RWPE1 (cell line): ENCODE measurements around the gene CLDN6.

Experiments
- CTCF ChIA-PET: fragments of 350-600 bp; sonication (Branson Sonifier 250); formaldehyde crosslinking; extraction: SDS; loops from one replicate; lab custom pipeline; 2021; lab: Yijun Ruan, JAX
- POLR2A ChIA-PET: fragments of 400-600 bp; formaldehyde crosslinking; extraction: SDS; loops from one replicate; lab custom pipeline; 2020; ENCODE audit warnings: antibody characterized with exemption; ENCODE audit not compliant: low non-redundant PET; lab: Yijun Ruan, JAX
- DNase-seq: peaks from one replicate; pipeline ENCODE4 v3.0.0; 2012; ENCODE audit warnings: low spot score
- H3K27ac ChIP-seq: fragments of 450-650 bp; 2 replicates; pipeline ENCODE4 v1.5.1; 2017
- TF ChIP-seq, protein P1 (sequence below): fragments of 450-650 bp; conservative IDR thresholded peaks from 2 replicates; pipeline ENCODE4 v1.5.1; 2017; ENCODE audit warnings: low read depth, mild to moderate bottlenecking

The CLDN6 gene

DNA sequence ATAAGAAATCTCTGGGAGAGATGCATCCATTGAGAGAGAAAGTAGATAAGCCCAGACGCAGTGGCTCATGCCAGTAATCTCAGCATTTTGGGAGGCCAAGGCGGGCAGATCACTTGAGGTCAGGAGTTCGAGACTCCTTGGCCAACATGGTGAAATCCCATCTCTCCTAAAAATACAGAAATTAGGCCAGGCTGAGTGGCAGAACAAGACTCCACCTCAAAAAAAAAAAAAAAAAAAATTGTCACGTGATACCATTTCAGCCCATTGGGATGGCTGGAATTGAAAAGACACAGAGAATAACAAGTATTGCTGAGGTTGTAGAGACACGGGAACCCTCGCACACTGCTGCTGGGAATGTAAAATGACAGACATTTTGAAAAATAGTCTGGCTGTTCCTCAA, 44.6 kb upstream of the CLDN6 start:
- TF ChIP-seq, protein P1, sequence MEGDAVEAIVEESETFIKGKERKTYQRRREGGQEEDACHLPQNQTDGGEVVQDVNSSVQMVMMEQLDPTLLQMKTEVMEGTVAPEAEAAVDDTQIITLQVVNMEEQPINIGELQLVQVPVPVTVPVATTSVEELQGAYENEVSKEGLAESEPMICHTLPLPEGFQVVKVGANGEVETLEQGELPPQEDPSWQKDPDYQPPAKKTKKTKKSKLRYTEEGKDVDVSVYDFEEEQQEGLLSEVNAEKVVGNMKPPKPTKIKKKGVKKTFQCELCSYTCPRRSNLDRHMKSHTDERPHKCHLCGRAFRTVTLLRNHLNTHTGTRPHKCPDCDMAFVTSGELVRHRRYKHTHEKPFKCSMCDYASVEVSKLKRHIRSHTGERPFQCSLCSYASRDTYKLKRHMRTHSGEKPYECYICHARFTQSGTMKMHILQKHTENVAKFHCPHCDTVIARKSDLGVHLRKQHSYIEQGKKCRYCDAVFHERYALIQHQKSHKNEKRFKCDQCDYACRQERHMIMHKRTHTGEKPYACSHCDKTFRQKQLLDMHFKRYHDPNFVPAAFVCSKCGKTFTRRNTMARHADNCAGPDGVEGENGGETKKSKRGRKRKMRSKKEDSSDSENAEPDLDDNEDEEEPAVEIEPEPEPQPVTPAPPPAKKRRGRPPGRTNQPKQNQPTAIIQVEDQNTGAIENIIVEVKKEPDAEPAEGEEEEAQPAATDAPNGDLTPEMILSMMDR = no peak
- CTCF ChIA-PET = interaction anchor here (0.7 kb wide), 1 partner anchor 391 kb away, joined by 6 read pairs; no protein-coding TSS in a partner anchor

DNA sequence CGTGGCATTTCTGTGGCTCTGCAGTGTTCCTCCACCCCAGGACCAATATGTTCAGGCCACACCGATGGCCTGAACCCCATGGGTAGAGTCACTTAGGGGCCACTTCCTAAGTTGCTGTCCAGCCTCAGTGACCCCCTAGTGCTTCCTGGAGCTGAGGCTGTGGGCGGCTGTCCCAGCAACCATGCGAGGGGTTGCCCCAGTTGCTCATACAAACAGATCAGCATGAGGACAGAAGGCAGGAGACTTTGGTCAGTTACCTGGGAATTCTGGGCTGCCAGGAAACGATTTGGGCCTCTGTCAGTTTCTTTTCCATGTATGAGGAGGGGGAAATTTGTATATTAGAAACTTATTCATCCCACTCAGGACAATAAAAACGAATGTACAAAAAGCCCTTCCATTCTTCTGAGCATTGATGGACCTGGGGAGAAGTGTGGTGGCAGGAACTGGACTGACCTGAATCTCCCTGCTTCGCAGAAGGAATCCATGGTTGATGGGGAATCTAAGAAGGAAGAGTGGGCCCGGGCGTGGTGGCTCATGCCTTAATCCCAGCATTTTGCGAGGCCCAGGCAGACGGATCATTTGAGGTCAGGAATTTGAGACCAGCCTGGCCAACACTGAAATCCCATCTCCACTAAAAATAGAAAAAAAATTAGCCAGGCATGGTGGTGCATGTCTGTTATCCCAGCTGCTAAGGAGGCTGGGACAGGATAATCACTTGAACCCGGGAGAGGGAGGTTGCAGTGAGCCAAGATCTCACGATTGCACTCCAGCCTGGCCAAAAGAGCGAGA, 42.5 kb upstream of the CLDN6 start:
- TF ChIP-seq, protein P1 = no peak
- CTCF ChIA-PET = interaction anchor here (0.6 to 2.8 kb wide), 5 partner anchors 9 to 82 kb away, joined by 3 to 15 read pairs (median 3); no protein-coding TSS in a partner anchor
- POLR2A ChIA-PET = no interaction called here
- no peak overlapping the region for H3K27ac ChIP-seq
- DNase-seq = no peak

More for the DNA sequence above, 44.6 kb upstream of the CLDN6 start:
- no peak for DNase-seq
- no peak overlapping the region for H3K27ac ChIP-seq
- POLR2A ChIA-PET = no interaction called here

DNA sequence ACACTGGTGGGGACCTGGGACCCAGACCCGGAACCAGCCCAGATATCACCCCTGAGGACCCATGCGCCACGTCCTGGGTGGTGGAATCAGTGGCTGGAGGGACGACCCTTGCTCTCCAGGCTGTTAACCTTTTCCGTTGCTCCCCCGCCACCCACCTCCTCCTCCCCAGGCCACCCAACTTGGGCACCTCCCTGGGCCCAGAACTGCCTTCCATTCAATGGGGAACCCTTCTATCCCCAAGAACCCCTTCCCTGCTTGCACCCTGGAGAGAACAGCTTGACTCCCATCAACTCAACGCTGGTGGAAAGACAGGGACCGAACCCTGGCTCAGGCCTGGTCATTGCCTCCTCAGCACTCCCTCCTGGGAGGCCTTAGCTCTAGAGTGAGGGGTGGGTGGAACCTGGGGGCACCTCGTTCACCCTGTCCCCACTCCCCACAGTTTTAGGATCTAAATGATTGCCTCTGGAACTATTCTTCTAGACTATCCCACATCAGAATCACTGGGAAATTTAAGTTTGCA, 41.8 kb upstream of the CLDN6 start:
- POLR2A ChIA-PET = interaction anchor here (1.1 kb wide), 1 partner anchor 66 kb away, joined by 3 read pairs; no protein-coding TSS in a partner anchor
- TF ChIP-seq, protein P1 = no peak
- peak overlapping the region; percentile 68 for H3K27ac ChIP-seq

DNA sequence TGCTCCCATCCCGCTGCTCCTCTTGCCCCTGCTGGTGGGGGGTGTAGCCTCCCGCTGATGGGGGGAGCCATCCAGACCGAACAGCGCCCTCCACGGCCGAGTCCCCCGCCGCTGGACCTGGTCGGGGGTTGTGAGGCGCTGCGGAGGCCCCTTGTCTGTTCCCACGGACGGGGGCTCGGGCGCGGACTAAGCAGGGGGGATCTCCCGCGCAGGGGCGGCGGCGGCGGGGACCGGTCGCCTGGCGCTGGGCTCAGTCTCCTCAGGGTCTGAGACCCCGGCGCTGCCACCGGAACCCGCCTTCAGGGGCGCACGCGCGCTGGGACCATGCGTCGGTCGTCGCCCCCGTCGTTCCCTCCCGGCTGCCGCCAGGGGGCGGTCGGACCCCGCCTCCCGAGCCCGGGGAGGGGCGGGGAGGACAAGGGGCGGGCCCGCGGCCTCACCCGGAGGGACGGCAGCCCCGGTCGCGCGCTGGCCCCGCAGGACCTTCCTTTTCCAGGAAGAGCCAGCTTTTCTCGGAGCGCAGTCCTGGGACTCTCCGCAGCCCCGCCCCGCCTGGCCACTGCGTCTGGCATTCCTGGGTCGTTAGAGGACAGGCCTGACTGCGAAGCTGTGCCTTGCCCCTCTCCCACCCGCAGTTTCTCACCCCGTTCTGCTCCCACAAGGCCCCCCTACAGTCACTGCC, 41.2 kb upstream of the CLDN6 start:
- TF ChIP-seq, protein P1 = peak; percentile 91
- POLR2A ChIA-PET = interaction anchor here (0.9 to 1.1 kb wide), 2 partner anchors 66 to 70 kb away, joined by 3 to 4 read pairs; no protein-coding TSS in a partner anchor
- CTCF ChIA-PET = interaction anchor here (0.5 to 2.8 kb wide), 27 partner anchors 8 to 604 kb away, joined by 3 to 48 read pairs (median 3); partner anchors contain the start of gene ZSCAN10
- peak; percentile 87 for DNase-seq
- peak overlapping the region; percentile 68 for H3K27ac ChIP-seq

More for the DNA sequence above, 41.8 kb upstream of the CLDN6 start:
- CTCF ChIA-PET = interaction anchor here (0.6 to 2.8 kb wide), 18 partner anchors 9 to 152 kb away, joined by 3 to 48 read pairs (median 3); partner anchors contain the start of gene ZSCAN10
- DNase-seq = no peak

DNA sequence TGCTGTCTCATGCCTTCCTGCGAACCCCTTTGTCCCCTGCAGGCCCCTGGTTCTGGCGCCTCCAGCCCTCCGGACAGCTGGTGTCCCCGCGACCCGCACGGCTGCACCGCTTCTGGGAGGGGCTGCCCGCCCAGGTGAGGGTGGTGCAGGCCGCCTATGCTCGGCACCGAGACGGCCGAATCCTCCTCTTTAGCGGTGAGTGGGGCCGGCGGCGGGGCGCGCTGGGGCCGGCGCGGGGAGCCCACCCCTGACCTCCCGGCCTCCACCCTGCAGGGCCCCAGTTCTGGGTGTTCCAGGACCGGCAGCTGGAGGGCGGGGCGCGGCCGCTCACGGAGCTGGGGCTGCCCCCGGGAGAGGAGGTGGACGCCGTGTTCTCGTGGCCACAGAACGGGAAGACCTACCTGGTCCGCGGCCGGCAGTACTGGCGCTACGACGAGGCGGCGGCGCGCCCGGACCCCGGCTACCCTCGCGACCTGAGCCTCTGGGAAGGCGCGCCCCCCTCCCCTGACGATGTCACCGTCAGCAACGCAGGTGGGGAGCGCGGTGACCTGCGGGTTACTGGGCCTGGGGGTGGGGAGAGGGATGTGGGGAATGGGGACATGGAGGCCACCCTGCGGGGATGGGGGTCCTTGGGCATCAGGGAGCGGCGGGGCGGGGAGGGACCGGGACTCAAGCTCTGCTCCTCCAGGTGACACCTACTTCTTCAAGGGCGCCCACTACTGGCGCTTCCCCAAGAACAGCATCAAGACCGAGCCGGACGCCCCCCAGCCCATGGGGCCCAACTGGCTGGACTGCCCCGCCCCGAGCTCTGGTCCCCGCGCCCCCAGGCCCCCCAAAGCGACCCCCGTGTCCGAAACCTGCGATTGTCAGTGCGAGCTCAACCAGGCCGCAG, 40.4 kb upstream of the CLDN6 start:
- TF ChIP-seq, protein P1 = no peak
- POLR2A ChIA-PET = interaction anchor here (0.9 to 1.1 kb wide), 2 partner anchors 67 to 71 kb away, joined by 3 to 4 read pairs; no protein-coding TSS in a partner anchor
- DNase-seq = no peak

More for the DNA sequence above, 40.4 kb upstream of the CLDN6 start:
- peak overlapping the region; percentile 68 for H3K27ac ChIP-seq
- CTCF ChIA-PET = interaction anchor here (0.5 to 2.8 kb wide), 19 partner anchors 10 to 605 kb away, joined by 3 to 48 read pairs (median 4); partner anchors contain the start of gene ZSCAN10
